Lower leg skin (tissue), 3 donors: ENCODE results near the gene GRIK3.
"Not testable (repeated sequence)": the region's sequence is repeated elsewhere in the genome, so short reads cannot be mapped to it uniquely, and the experiment has no call there.

ENCODE experiments used
- POLR2A ChIP-seq, 2 donors: fragments of 450-650 bp; IDR thresholded peaks; one replicate each; pipeline ENCODE4 v1.6.1; 2016 to 2017; ENCODE audit warnings: antibody characterized with exemption in 2 of 2, mild to moderate bottlenecking in 1 of 2, moderate library complexity in 1 of 2
- TF ChIP-seq, protein P1 (sequence below), 3 donors: fragments of 450-650 bp; IDR thresholded peaks; one replicate each; pipeline ENCODE4 v1.5.1; 2016; ENCODE audit warnings: antibody characterized with exemption in 3 of 3, mild to moderate bottlenecking in 3 of 3, moderate library complexity in 2 of 3

DNA sequence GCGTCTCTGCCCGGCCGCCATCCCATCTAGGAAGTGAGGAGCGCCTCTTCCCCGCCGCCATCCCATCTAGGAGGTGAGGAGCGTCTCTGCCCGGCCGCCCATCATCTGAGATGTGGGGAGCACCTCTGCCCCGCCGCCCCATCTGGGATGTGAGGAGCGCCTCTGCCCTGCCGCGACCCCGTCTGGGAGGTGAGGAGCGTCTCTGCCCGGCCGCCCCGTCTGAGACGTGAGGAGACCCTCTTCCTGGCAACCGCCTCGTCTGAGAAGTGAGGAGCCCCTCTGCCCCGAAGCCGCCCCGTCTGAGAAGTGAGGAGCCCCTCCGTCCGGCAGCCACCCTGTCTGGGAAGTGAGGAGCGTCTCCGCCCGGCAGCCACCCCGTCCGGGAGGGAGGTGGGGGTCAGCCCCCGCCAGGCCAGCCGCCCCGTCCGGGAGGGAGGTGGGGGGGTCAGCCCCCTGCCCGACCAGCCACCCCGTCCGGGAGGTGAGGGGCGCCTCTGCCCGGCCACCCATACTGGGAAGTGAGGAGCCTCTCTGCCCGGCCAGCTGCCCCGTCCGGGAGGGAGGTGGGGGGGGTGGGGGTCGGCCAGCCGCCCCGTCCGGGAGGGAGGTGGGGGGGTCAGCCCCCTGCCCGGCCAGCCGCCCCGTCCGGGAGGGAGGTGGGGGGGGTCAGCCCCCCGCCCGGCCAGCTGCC, 46.1 kb upstream of the GRIK3 start:
- TF ChIP-seq, protein P1, sequence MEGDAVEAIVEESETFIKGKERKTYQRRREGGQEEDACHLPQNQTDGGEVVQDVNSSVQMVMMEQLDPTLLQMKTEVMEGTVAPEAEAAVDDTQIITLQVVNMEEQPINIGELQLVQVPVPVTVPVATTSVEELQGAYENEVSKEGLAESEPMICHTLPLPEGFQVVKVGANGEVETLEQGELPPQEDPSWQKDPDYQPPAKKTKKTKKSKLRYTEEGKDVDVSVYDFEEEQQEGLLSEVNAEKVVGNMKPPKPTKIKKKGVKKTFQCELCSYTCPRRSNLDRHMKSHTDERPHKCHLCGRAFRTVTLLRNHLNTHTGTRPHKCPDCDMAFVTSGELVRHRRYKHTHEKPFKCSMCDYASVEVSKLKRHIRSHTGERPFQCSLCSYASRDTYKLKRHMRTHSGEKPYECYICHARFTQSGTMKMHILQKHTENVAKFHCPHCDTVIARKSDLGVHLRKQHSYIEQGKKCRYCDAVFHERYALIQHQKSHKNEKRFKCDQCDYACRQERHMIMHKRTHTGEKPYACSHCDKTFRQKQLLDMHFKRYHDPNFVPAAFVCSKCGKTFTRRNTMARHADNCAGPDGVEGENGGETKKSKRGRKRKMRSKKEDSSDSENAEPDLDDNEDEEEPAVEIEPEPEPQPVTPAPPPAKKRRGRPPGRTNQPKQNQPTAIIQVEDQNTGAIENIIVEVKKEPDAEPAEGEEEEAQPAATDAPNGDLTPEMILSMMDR (IDR thresholded peaks at IDR 0.05): not testable (repeated sequence)
- not testable (repeated sequence) for TF ChIP-seq POLR2A (IDR thresholded peaks at IDR 0.05)
